ENCODE measurements around the gene WDR72.

DNA sequence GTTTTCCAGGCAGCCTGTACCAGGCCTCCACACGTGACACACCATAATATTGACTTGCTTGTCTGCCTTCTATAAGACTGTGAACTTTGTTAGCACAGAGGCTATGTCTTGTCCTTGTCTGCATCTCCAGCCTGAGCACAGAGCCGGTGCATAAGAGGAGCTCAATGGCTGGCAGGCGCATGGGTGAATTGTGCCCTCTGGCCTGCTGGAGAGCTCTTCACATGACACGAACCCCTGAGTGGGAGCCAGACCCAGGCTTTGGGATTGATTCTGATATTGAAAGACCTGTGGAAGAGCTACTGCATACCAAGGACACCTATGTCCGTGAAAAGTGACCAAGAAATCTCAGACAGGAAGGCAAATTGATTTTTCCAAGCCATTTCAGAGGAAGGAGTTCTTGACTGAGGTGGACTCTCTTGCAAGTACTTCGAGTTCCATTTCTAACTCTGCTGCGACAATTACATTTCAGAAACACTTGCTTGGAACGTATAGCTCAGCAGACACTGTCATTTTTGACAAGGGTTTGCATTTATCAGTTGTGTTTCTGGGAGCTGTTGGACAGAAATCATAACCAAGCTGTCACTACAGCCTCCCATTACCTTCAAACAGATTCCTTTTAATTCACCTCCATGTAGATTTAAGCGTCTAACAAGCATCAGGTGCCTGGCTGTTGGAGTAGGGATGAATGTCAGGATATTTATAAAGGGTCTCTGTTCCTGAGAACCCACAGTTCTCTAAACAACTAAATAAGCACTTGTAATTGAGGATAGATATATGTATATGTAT, 281.3 kb downstream of the WDR72 start:
- TF ChIP-seq, protein P1, sequence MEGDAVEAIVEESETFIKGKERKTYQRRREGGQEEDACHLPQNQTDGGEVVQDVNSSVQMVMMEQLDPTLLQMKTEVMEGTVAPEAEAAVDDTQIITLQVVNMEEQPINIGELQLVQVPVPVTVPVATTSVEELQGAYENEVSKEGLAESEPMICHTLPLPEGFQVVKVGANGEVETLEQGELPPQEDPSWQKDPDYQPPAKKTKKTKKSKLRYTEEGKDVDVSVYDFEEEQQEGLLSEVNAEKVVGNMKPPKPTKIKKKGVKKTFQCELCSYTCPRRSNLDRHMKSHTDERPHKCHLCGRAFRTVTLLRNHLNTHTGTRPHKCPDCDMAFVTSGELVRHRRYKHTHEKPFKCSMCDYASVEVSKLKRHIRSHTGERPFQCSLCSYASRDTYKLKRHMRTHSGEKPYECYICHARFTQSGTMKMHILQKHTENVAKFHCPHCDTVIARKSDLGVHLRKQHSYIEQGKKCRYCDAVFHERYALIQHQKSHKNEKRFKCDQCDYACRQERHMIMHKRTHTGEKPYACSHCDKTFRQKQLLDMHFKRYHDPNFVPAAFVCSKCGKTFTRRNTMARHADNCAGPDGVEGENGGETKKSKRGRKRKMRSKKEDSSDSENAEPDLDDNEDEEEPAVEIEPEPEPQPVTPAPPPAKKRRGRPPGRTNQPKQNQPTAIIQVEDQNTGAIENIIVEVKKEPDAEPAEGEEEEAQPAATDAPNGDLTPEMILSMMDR (IDR thresholded peaks at IDR 0.05; ENCODE audit: low read depth, low read length, poor library complexity, severe bottlenecking): no peak
- no peak for TF ChIP-seq EZH2phosphoT487 (IDR thresholded peaks at IDR 0.05; ENCODE audit: borderline replicate concordance, low read length)
